Neural crest cell (in vitro differentiated cells): ENCODE results near the gene SLC26A8. TPM values are rescaled to one million over a fixed set of nuclear protein-coding genes. Genes with fewer than 3 reads are reported as not detected.
A peak's percentile ranks its signal among the peaks of the same experiment; 100 is the strongest.

Experiments used
- DNase-seq: peaks from one replicate; pipeline ENCODE4 v3.0.0; 2021; ENCODE audit warnings: low read depth, mixed read lengths, low spot score
- H3K27ac Mint-ChIP-seq: one replicate; pipeline ENCODE4 v1.8.0; 2021; ENCODE audit warnings: mild to moderate bottlenecking, mixed read lengths; ENCODE audit not compliant: unreplicated experiment
- H3K27me3 Mint-ChIP-seq: 2 replicates; pipeline ENCODE4 v1.8.0; 2021; ENCODE audit warnings: low read depth, mild to moderate bottlenecking, mixed read lengths
- H3K36me3 Mint-ChIP-seq: 2 replicates; pipeline ENCODE4 v1.8.0; 2021; ENCODE audit warnings: low read depth, mild to moderate bottlenecking, mixed read lengths
- H3K4me1 Mint-ChIP-seq: 2 replicates; pipeline ENCODE4 v1.8.0; 2021; ENCODE audit warnings: mixed read lengths
- H3K4me3 Mint-ChIP-seq: one replicate; pipeline ENCODE4 v1.8.0; 2021; ENCODE audit warnings: mild to moderate bottlenecking, mixed read lengths
- H3K9me3 Mint-ChIP-seq: 2 replicates; pipeline ENCODE4 v1.8.0; 2021; ENCODE audit warnings: mixed read lengths
- CTCF ChIP-seq: fragments of 200-600 bp; sonication (generic); conservative IDR thresholded peaks from 2 replicates; pipeline ENCODE4 v1.5.0; 2021; ENCODE audit warnings: antibody characterized with exemption, mild to moderate bottlenecking
- total RNA-seq: library from RNA; stranded (reverse); gene quantifications from 2 replicates; pipeline ENCODE4 v1.2.1, GENCODE V29; 2021

SLC26A8 gene
- total RNA-seq, 1 donor from 2014 or later: 0.33 TPM

- no peak for TF ChIP-seq CTCF
- Mint-ChIP-seq H3K36me3 (no peaks in the 10 kb centered on the region), H3K4me3 (no peak overlapping the region), H3K27me3 (peaks cover 13% of the 10 kb centered on the region), H3K4me1 (no peaks in the 10 kb centered on the region), H3K9me3 (no peaks in the 10 kb centered on the region), H3K27ac (no peak overlapping the region)
- DNase-seq: no peak
Measured at GRCh38 chr6:35955521-35955920, 68.9 kb downstream of the SLC26A8 start.

- Mint-ChIP-seq H3K36me3 (no peaks in the 10 kb centered on the region), H3K9me3 (no peaks in the 10 kb centered on the region), H3K27me3 (peaks cover 10% of the 10 kb centered on the region), H3K4me1 (no peaks in the 10 kb centered on the region), H3K4me3 (no peak overlapping the region), H3K27ac (no peak overlapping the region)
- no peak for DNase-seq
- no peak for TF ChIP-seq CTCF
Measured at GRCh38 chr6:35955071-35955470, 69.4 kb downstream of the SLC26A8 start.

GRCh38 chr6:35954333-35954732 is 70.1 kb downstream of the SLC26A8 start:
- Mint-ChIP-seq H3K27ac (no peak overlapping the region), H3K4me3 (no peak overlapping the region), H3K9me3 (no peaks in the 10 kb centered on the region), H3K27me3 (peaks cover 7% of the 10 kb centered on the region), H3K4me1 (no peaks in the 10 kb centered on the region), H3K36me3 (no peaks in the 10 kb centered on the region)
- no peak for DNase-seq
- no peak for TF ChIP-seq CTCF

- Mint-ChIP-seq H3K36me3 (no peaks in the 10 kb centered on the region), H3K27me3 (no peaks in the 10 kb centered on the region), H3K4me3 (no peak overlapping the region), H3K9me3 (no peaks in the 10 kb centered on the region), H3K4me1 (no peaks in the 10 kb centered on the region), H3K27ac (no peak overlapping the region)
- TF ChIP-seq CTCF: peak; percentile 26
- peak; percentile 12 for DNase-seq
Measured at GRCh38 chr6:35948725-35949124, 75.7 kb downstream of the SLC26A8 start.

GRCh38 chr6:35945650-35946025 is 78.8 kb downstream of the SLC26A8 start:
- Mint-ChIP-seq H3K9me3 (peaks cover 8% of the 10 kb centered on the region), H3K27ac (no peak overlapping the region), H3K27me3 (no peaks in the 10 kb centered on the region), H3K4me1 (no peaks in the 10 kb centered on the region), H3K4me3 (no peak overlapping the region), H3K36me3 (peaks cover 2% of the 10 kb centered on the region)
- no peak for DNase-seq
- TF ChIP-seq CTCF: no peak

- Mint-ChIP-seq H3K4me3 (no peak overlapping the region), H3K36me3 (peaks cover 4% of the 10 kb centered on the region), H3K27ac (no peak overlapping the region), H3K27me3 (no peaks in the 10 kb centered on the region), H3K9me3 (peaks cover 11% of the 10 kb centered on the region), H3K4me1 (no peaks in the 10 kb centered on the region)
- DNase-seq: no peak
- TF ChIP-seq CTCF: no peak
Measured at GRCh38 chr6:35943390-35943789, 81.1 kb downstream of the SLC26A8 start.
